IPS-18a (cell line): ENCODE measurements around the gene SUPT20HL1.
"Not testable (repeated sequence)": the region's sequence is repeated elsewhere in the genome, so short reads cannot be mapped to it uniquely, and the experiment has no call there.

Experiments used
- H3K27ac ChIP-seq: one replicate; pipeline ENCODE4 v1.5.1; 2013; ENCODE audit warnings: low read length
- H3K27me3 ChIP-seq: one replicate; pipeline ENCODE4 v1.6.1; 2013; ENCODE audit warnings: mild to moderate bottlenecking, low read length; ENCODE audit not compliant: control insufficient read depth, insufficient read depth
- H3K36me3 ChIP-seq: one replicate; pipeline ENCODE4 v1.6.1; 2013; ENCODE audit warnings: low read depth, low read length; ENCODE audit not compliant: control insufficient read depth
- H3K4me1 ChIP-seq: one replicate; pipeline ENCODE4 v1.6.1; 2013; ENCODE audit warnings: low read depth, low read length; ENCODE audit not compliant: control insufficient read depth
- H3K4me3 ChIP-seq: one replicate; pipeline ENCODE4 v1.5.1; 2013; ENCODE audit warnings: low read length
- H3K9ac ChIP-seq: one replicate; pipeline ENCODE4 v1.6.1; 2013; ENCODE audit warnings: mild to moderate bottlenecking, low read length, moderate library complexity
- H3K9me3 ChIP-seq: one replicate; pipeline ENCODE4 v1.6.1; 2013; ENCODE audit warnings: low read depth, low read length; ENCODE audit not compliant: control insufficient read depth

SUPT20HL1 gene

DNA sequence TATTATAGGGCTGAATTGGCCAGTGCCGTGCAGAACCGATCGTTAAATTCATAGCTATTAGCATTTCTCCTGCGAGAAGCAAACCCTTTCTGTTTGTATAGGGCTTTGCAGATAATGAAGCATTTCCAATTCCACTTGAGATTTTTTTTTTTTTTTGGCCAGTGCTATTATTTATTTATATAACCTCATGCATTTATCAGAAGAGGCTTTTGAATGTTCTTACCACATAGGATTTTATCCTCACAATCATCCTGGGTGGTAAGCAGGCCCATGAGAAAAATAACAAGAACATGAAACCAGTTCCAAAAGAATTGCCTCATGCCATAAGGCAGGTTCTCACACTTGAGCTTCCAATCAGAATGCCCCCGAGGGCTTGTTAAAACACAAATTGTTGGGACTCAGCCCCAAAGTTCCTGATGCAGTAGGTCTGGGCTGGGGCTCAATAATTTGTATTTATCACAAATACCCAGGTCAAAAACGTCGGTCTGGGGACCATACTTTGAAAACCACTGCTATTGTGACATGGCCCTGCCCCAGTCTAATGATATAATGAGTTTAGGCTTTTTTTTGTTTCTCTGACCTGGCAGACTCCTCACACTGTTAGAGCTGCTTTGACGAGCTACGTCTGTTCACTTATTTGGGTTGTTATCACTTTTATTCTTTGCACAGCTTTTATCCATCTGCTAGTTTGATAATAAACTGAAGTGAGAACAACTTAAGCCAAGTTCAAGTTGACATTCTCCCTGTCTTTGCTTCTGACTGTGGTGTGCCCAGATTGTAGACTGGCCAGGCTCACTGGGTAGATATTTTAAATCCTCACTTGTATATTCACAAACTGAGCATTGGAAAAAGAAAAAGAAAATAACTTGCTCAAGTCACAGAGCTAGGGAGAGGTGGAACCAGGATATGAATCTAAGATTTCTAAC lies 20.1 kb downstream of the SUPT20HL1 start:
- H3K4me3 ChIP-seq = no peak overlapping the region
- H3K4me1 ChIP-seq = peaks cover 61% of the 10 kb centered on the region
- H3K9ac ChIP-seq = no peak overlapping the region
- H3K9me3 ChIP-seq = no peaks in the 10 kb centered on the region
- no peaks in the 10 kb centered on the region for H3K36me3 ChIP-seq
- no peak overlapping the region for H3K27ac ChIP-seq
- H3K27me3 ChIP-seq = no peaks in the 10 kb centered on the region

GRCh38 chrX:24382315-24382714 lies 21.9 kb downstream of the SUPT20HL1 start:
- not testable (repeated sequence) for H3K4me3 ChIP-seq, H3K27ac ChIP-seq, H3K9ac ChIP-seq, H3K9me3 ChIP-seq, H3K36me3 ChIP-seq, H3K27me3 ChIP-seq
- H3K4me1 ChIP-seq = peaks cover 54% of the 10 kb centered on the region

- no peaks in the 10 kb centered on the region for H3K27me3 ChIP-seq
- H3K36me3 ChIP-seq = no peaks in the 10 kb centered on the region
- H3K9me3 ChIP-seq = no peaks in the 10 kb centered on the region
- no peak overlapping the region for H3K27ac ChIP-seq
- H3K9ac ChIP-seq = no peak overlapping the region
- H3K4me3 ChIP-seq = no peak overlapping the region
- H3K4me1 ChIP-seq = peaks cover 15% of the 10 kb centered on the region
Measured at GRCh38 chrX:24387724-24388123, 27.3 kb downstream of the SUPT20HL1 start.

- no peaks in the 10 kb centered on the region for H3K36me3 ChIP-seq
- no peak overlapping the region for H3K27ac ChIP-seq
- no peaks in the 10 kb centered on the region for H3K9me3 ChIP-seq
- no peaks in the 10 kb centered on the region for H3K27me3 ChIP-seq
- no peak overlapping the region for H3K9ac ChIP-seq
- H3K4me1 ChIP-seq = peaks cover 14% of the 10 kb centered on the region
- H3K4me3 ChIP-seq = no peak overlapping the region
Measured at GRCh38 chrX:24391389-24391788, 30.9 kb downstream of the SUPT20HL1 start.

DNA sequence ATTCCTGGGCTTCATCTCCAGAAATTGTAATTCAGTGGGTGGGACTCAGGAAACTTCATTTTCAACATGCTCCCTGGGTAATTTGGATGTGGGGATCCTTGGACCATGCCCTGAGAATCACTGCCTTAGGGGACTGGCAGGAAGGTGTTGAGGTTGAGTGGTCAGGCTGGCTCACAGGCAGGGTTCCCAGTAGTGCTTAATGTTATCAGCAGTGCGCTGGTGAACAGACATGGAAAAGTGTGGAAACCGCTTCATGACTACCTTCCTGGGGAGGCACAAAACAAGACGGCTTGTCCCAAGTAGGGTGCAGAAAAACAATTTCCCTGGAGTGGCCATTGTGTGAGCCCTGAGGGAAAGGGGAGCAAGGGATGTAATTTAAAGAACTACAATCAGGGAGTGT lies 31.4 kb downstream of the SUPT20HL1 start:
- Histone ChIP-seq H3K27ac (no peak overlapping the region), H3K36me3 (no peaks in the 10 kb centered on the region), H3K27me3 (no peaks in the 10 kb centered on the region), H3K9me3 (no peaks in the 10 kb centered on the region), H3K4me1 (peaks cover 14% of the 10 kb centered on the region), H3K9ac (no peak overlapping the region), H3K4me3 (no peak overlapping the region)

DNA sequence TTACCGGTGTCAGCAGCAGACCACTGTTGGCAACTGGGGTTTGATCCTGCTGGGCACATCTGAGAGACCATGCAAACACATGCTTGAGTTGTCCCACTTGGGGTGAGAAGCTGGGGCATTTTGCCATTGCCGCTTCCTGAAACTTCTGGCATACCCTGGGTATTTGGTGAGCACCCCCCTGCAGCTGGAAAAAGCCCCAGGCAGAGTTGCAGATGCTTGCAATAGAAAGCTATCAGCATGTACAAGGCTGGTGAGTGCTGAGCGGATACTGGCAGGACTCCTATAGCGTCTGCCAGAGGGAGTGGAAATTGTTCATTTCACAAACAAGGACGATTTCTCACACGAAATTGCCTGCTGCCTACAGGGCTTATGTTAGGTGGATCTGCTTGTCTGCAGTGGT lies 32.3 kb downstream of the SUPT20HL1 start:
- no peak overlapping the region for H3K4me3 ChIP-seq
- H3K36me3 ChIP-seq = no peaks in the 10 kb centered on the region
- no peak overlapping the region for H3K27ac ChIP-seq
- peaks cover 8% of the 10 kb centered on the region for H3K4me1 ChIP-seq
- H3K9me3 ChIP-seq = no peaks in the 10 kb centered on the region
- no peak overlapping the region for H3K9ac ChIP-seq
- no peaks in the 10 kb centered on the region for H3K27me3 ChIP-seq

DNA sequence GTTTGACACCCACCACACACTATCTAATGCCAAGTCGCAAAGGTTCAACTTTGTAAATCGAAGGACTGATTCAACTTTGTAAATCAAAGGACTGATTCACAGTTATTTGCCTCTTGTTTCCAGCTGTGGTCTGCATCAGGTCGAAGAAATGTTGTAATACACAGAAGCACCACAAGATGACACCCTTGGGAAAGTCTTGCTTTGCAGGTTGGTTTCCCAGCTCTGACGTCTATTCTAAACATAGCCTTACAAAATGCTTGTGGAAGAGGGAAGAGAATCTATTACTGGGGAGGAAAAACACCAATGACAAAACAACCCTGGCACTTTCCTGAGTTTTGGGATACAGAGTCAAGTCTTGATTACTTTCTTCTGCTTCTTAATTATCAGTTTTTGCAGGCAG lies 35.3 kb downstream of the SUPT20HL1 start:
- H3K9ac ChIP-seq = no peak overlapping the region
- no peak overlapping the region for H3K4me3 ChIP-seq
- no peaks in the 10 kb centered on the region for H3K9me3 ChIP-seq
- H3K27ac ChIP-seq = no peak overlapping the region
- no peaks in the 10 kb centered on the region for H3K4me1 ChIP-seq
- no peaks in the 10 kb centered on the region for H3K36me3 ChIP-seq
- H3K27me3 ChIP-seq = no peaks in the 10 kb centered on the region

DNA sequence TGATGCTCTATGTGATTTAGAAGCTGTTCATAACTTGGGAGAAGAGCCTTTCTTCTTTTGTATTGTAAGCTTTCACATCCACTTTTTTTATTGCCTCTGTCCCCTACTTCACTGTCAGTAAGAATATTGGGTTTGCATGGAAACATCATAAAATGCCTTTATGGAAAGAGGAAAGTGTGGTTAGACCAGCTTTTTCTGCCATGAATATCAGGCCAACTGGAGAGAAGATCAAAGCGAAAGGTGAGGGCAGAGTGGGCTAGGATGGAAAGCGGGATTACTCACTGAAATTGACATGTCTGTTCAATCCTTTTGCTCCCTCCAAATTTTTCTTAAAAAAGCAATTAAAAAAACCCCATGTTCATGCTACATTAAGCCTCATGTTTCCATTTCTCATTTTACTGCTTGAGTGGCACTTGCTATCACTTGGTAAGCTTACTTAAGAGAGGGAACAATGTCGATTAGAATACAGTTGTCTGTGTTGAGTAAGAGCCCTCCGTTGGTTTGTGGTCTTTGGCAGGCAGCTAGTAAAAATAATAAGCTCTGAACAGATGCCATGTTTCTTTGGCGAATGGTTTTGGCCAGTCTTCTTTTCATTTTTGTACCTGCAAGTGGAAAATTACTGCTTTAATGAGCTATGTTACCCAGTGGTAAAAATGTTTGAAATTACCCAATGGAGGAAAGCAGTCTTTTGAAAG lies 35.9 kb downstream of the SUPT20HL1 start:
- no peaks in the 10 kb centered on the region for H3K36me3 ChIP-seq
- no peak overlapping the region for H3K4me3 ChIP-seq
- no peak overlapping the region for H3K9ac ChIP-seq
- no peaks in the 10 kb centered on the region for H3K4me1 ChIP-seq
- H3K27ac ChIP-seq = no peak overlapping the region
- H3K27me3 ChIP-seq = no peaks in the 10 kb centered on the region
- H3K9me3 ChIP-seq = no peaks in the 10 kb centered on the region

DNA sequence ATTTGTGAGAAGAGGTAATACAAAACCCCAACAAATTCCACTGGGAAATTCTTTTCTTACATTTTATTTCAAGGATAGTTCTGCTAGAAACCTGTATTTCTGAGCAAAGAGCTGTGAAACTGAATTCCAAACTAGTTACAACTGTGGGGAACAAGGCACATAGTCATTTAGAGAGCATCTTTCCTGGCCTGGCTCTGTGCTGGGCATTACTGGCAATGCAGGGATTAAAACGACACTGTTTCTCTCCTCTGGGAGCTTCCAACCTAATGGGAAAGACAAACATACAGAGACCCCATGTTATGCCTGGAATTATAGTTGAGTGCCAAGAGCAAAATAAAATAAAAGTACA lies 36.5 kb downstream of the SUPT20HL1 start:
- H3K4me1 ChIP-seq = no peaks in the 10 kb centered on the region
- H3K9ac ChIP-seq = no peak overlapping the region
- H3K4me3 ChIP-seq = no peak overlapping the region
- no peaks in the 10 kb centered on the region for H3K36me3 ChIP-seq
- no peaks in the 10 kb centered on the region for H3K9me3 ChIP-seq
- H3K27me3 ChIP-seq = no peaks in the 10 kb centered on the region
- H3K27ac ChIP-seq = no peak overlapping the region

GRCh38 chrX:24398766-24399165 lies 38.3 kb downstream of the SUPT20HL1 start:
- Histone ChIP-seq H3K36me3 (no peaks in the 10 kb centered on the region), H3K27ac (no peak overlapping the region), H3K9me3 (no peaks in the 10 kb centered on the region), H3K4me1 (no peaks in the 10 kb centered on the region), H3K4me3 (no peak overlapping the region), H3K27me3 (no peaks in the 10 kb centered on the region), H3K9ac (no peak overlapping the region)

GRCh38 chrX:24399550-24399949 lies 39.1 kb downstream of the SUPT20HL1 start:
- H3K4me3 ChIP-seq = no peak overlapping the region
- H3K27me3 ChIP-seq = no peaks in the 10 kb centered on the region
- H3K36me3 ChIP-seq = no peaks in the 10 kb centered on the region
- no peaks in the 10 kb centered on the region for H3K4me1 ChIP-seq
- H3K9ac ChIP-seq = no peak overlapping the region
- no peaks in the 10 kb centered on the region for H3K9me3 ChIP-seq
- no peak overlapping the region for H3K27ac ChIP-seq

GRCh38 chrX:24405959-24406358 lies 45.5 kb downstream of the SUPT20HL1 start:
- Histone ChIP-seq H3K9ac (no peak overlapping the region), H3K36me3 (no peaks in the 10 kb centered on the region), H3K9me3 (no peaks in the 10 kb centered on the region), H3K27ac (no peak overlapping the region), H3K4me1 (no peaks in the 10 kb centered on the region), H3K27me3 (no peaks in the 10 kb centered on the region), H3K4me3 (no peak overlapping the region)
